NCI-H2081 treated with DMSO at 0.1 percent for 48 hours (cell line): ENCODE results near the gene INSYN2B.

ENCODE experiments used
- DNase-seq: peaks from one replicate; lab custom pipeline; 2025; lab: John Stamatoyannopoulos, UW

The INSYN2B gene

GRCh38 chr5:169933127-169933526, 47.2 kb downstream of the INSYN2B start:
- DNase-seq, result no peak

- no peak for DNase-seq
These were observed 56.3 kb downstream of the INSYN2B start for GRCh38 chr5:169923988-169924387.

- DNase-seq, result no peak
These were observed 57.8 kb downstream of the INSYN2B start for GRCh38 chr5:169922474-169922873.

GRCh38 chr5:169921949-169922348, 58.3 kb downstream of the INSYN2B start:
- no peak for DNase-seq

GRCh38 chr5:169921384-169921783, 58.9 kb downstream of the INSYN2B start:
- no peak for DNase-seq

GRCh38 chr5:169920474-169920873, 59.8 kb downstream of the INSYN2B start:
- DNase-seq, result no peak

GRCh38 chr5:169918228-169918627, 62.1 kb downstream of the INSYN2B start:
- DNase-seq, result no peak

- DNase-seq, result no peak
These were observed 62.8 kb downstream of the INSYN2B start for GRCh38 chr5:169917500-169917899.

- DNase-seq, result no peak
These were observed 65.5 kb downstream of the INSYN2B start for GRCh38 chr5:169914766-169915165.

- DNase-seq, result no peak
These were observed 66.8 kb downstream of the INSYN2B start for GRCh38 chr5:169913479-169913878.

GRCh38 chr5:169911448-169912212, 68.7 kb downstream of the INSYN2B start:
- no peak for DNase-seq

- DNase-seq, result no peak
These were observed 69.9 kb downstream of the INSYN2B start for GRCh38 chr5:169910393-169910792.

- DNase-seq, result no peak
These were observed 70.3 kb downstream of the INSYN2B start for GRCh38 chr5:169909945-169910344.

GRCh38 chr5:169908864-169909263, 71.4 kb downstream of the INSYN2B start:
- DNase-seq, result no peak

- DNase-seq, result no peak
These were observed 73.3 kb downstream of the INSYN2B start for GRCh38 chr5:169906745-169907649.

- DNase-seq, result no peak
These were observed 75.3 kb downstream of the INSYN2B start for GRCh38 chr5:169905017-169905416.

- no peak for DNase-seq
These were observed 75.8 kb downstream of the INSYN2B start for GRCh38 chr5:169904508-169904907.

GRCh38 chr5:169904059-169904458, 76.2 kb downstream of the INSYN2B start:
- no peak for DNase-seq

GRCh38 chr5:169901896-169902295, 78.4 kb downstream of the INSYN2B start:
- no peak for DNase-seq

GRCh38 chr5:169897481-169897880, 82.8 kb downstream of the INSYN2B start:
- DNase-seq, result no peak

- no peak for DNase-seq
These were observed 84.4 kb downstream of the INSYN2B start for GRCh38 chr5:169895926-169896325.

GRCh38 chr5:169893571-169893970, 86.7 kb downstream of the INSYN2B start:
- no peak for DNase-seq

GRCh38 chr5:169893010-169893409, 87.3 kb downstream of the INSYN2B start:
- no peak for DNase-seq
